GM18907 (cell line): ENCODE results near the gene LYPD5.
"Not testable (repeated sequence)": the region's sequence is repeated elsewhere in the genome, so short reads cannot be mapped to it uniquely, and the experiment has no call there.

Experiments used
- ATAC-seq: cut with Tn5 transposase; IDR thresholded peaks from one replicate; pipeline ENCODE4 v1.9.1; 2021; ENCODE audit warnings: mild to moderate bottlenecking, moderate library complexity; ENCODE audit not compliant: unreplicated experiment

The LYPD5 gene

DNA sequence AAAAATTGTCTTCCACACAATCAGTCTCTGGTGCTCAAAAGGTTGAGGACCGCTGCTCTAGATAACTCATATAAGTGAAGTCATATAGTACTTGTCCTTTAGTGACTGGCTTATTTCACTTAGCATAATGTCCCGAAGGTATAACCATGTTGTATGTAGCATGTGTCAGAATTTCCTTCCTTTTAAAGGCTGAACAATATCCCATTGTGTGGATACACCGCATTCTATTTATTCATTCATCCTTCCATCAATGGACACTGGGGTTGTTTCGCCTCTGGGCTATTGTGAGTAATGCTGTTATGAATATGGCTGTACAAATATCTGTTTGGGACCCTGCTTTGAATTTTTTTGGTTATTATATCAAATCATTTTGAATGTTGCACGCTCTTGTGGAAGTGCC lies 4.6 kb upstream of the LYPD5 start:
- no peak for ATAC-seq

- ATAC-seq: not testable (repeated sequence)
These were observed 4.2 kb upstream of the LYPD5 start for GRCh38 chr19:43806401-43806800.

- ATAC-seq: no peak
These were observed 2.2 kb upstream of the LYPD5 start for GRCh38 chr19:43804432-43804831.

DNA sequence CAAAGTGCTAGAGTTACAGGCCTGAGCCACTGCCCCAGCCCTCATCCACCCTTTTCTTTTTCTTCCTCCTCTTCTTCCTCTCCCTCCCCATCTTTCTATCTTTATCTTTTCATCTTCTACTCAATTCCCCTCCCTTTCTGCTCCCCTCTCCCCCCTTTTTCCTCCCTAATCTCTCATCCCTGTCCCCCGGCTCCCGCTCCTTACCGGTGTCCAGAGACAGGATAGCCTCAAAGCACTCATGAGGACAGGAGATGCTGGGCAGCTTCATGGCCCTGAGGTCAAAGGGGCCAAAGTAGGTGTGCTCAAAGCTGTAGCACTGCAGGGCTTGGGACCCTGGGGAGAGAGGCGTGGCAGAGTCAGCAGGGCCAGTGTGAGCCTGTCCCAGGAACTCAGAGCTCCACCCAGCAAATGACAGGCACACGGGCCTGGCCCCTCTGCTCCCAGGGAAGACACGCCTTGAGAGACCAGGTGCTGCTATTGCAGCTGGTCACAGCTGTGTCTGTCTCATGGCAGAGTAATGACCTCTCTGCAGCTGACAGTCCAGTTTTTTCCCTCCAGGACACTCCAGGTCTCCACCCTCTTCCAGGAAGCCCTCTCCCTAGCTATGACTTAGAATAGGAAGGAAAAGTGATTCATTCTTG lies 2.6 kb downstream of the LYPD5 start:
- no peak for ATAC-seq

GRCh38 chr19:43798546-43799409 lies 3.5 kb downstream of the LYPD5 start:
- ATAC-seq: no peak

- no peak for ATAC-seq
These were observed 4.2 kb downstream of the LYPD5 start for GRCh38 chr19:43798026-43798545.

DNA sequence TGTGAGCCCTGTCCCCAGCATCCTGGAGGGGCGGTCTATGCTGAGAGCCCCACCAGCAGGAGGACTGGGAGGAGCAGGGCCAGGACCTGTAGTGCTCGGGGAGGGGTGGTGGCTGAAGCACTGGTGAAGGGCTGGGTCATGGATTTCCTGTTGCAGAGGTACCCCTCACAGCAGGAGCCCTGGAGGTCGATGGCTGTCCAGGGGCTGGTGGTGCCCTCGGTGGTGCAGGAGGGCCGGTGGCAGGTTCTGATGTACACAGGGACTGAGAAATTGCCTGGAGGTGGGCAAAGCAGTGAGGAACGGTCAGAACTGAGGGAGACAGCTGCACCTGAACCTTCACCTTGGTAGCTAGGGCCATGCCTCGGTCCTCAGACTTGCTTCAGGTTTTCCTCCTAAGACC lies 4.7 kb downstream of the LYPD5 start:
- ATAC-seq: no peak

GRCh38 chr19:43797118-43797517 lies 5.1 kb downstream of the LYPD5 start:
- no peak for ATAC-seq

DNA sequence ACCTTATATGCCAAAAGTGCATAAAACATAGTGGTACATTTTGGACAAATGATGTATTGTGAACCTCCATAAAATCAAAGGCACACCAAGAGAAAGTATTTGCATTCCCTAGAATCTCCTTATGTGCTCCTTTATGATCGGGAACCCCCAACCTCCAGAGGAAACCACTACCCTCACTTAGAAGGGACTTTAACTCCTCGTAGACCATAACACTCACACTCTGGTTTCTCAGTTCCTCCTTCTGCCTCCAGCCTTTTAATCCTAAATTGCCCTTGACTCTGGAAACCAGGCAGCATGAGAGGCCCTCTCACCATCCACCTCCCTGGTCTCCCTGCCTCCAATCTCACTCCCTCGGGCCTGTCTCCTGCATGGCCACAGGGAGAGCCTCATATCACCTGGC lies 11.7 kb downstream of the LYPD5 start:
- ATAC-seq: no peak

- ATAC-seq: no peak
These were observed 13.2 kb downstream of the LYPD5 start for GRCh38 chr19:43789029-43789428.

- no peak for ATAC-seq
These were observed 15.6 kb downstream of the LYPD5 start for GRCh38 chr19:43786665-43787064.

DNA sequence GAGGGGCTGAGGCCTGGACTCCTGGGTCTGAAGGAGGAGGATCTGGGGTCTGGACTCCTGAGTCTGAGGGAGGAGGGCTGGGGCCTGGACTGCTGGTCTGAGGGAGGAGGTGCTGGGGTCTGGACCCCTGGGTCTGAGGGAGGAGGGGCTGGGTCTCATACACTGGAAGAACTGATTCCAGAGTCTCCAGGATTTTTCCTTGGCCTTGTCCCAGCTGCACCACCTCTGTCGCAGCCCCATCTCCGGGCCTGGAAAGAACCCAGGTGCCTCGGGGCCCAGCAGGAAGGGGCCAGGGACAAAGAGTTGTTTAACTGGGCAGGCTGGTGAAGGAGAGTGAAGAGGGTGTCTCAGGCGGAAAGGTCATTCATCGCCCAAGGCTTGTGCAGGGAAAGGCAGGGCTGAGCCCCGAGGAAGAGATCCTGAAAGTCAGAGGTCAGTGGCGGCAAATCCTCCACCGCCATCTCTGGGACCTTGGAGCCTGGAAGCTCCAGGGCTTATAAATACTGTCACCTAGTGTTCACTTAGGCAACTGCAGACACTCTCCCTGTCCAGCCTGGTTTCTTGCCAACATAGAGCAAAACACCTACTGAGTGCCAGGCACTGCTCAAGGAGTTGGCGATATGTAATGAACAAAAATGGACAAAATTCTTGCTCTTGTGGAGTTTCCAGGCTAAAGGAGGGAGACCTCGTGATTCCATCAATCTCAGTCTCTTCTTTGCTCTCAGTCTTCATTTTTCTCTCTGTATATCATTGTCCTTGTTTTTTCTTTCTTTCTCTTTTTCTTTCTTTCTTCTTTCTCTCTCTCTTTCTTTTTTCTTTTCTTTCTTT lies 17.1 kb downstream of the LYPD5 start:
- peak; percentile 44 for ATAC-seq

- no peak for ATAC-seq
These were observed 17.8 kb downstream of the LYPD5 start for GRCh38 chr19:43784241-43784980.

DNA sequence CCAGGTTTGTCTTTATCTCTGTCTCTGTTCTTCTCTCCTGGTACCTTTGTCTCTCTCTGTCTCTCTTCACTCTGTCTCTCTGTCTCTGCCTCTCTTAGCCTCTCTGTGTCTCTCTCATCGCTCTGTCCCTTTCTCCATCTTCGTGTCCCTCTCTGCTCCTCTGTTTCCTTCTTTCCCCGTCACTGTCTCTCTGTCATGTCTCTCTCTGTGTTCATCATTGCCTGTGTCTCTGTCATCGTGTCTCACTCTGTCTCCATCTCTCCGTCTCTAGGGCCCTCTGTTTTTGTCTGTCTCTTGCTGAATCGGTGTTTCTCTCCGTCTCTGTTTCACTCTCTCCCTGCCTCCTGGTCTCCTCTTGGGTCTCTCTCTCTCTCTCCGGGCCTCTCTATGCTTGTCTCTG lies 18.6 kb downstream of the LYPD5 start:
- ATAC-seq: no peak

DNA sequence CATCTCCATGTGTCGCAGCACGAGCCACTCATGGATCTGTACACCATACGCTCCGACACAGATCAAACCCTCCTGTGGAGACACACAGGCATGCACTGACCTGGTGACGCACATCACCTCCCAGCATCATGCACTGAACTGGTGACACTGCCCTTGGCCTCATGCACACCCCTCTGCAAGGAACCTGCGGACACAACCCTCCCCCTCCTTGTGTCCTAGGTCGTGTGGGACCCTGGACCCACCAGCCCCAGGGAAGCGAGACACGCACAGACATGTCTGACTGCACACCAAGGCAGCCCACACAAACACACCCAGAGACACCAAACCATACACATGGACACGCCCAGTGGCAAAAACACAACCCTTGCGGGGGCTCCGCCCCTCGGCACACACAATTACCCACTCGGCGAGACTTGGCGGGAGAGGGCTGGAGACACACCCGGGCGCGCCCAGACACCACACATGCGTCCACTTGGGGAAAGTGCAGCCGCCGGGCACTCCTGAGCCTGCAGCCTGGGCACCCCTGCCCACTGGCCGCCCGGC lies 19.5 kb downstream of the LYPD5 start:
- ATAC-seq: no peak

DNA sequence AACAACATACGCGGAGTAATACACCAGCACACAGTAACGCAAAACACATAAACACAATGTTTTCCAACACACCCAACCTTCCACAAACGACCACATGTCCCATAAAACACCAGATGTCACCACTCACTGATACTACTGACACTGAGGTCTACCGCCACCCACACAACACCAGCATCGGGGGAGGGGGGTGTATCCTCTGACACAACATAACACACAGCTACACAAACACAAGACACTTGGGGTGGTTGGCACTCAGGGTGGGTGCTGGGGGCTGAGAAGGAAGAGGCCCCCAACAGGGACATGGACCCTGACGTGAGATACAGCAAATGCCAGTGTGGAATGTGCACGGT lies 20.0 kb downstream of the LYPD5 start:
- no peak for ATAC-seq

- ATAC-seq: no peak
These were observed 20.5 kb downstream of the LYPD5 start for GRCh38 chr19:43781630-43782310.

DNA sequence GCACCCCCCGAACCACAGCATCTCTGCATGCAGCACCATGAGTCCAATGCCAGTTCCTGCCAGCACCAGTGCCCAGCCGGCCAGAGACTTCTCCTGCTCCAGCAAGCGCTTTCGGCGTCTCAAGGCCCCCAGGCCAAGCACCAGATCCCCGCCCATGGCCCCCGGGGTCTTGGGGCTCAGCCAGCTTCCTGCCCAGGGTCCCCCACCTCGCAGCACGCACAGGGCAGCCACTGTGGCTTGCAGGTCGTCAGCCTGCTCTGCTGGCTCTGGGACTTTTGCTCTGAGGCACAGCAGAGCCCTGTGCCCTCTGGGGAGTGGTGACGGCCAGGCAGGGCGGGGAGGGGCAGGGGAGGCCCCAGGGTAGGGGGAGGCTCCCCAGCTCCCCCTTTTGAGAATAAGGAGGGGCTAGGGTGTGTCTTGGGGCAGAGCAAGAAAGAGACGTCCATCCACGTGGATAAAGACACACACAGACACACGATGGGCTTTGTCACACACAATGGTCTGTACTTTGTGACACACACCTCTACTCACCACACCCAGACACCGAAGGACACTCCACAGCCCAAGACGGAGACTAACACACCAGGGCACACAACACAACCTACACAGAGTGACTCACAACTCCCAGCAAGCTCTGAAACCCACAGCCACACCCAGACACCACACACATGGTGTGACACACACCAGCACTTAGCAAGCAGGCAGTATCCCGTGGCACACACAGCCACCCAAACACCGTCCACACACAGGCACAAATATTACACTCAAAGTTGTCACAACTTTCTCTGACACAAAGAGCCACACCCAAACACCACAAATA lies 21.3 kb downstream of the LYPD5 start, which contains the start of gene KCNN4:
TSS of gene KCNN4 (minus strand) at position 268 of the 820 bp plus-strand sequence. CDS start at position 156, 112 bp downstream.
- ATAC-seq: peak; percentile 39

GRCh38 chr19:43779820-43780219 lies 22.4 kb downstream of the LYPD5 start:
- no peak for ATAC-seq
